HepG2 (cell line): ENCODE results near the gene TRIM15. TPM values are rescaled to one million over a fixed set of nuclear protein-coding genes. Genes with fewer than 3 reads are reported as not detected.

Experiments
- EHMT2 ChIP-seq: fragments of 200-600 bp; sonication (generic); IDR thresholded peaks from 2 replicates; pipeline ENCODE4 v1.7.0; 2017; ENCODE audit warnings: antibody characterized with exemption, low read depth, low read length, borderline replicate concordance
- FOSL2 ChIP-seq: sonication (generic); formaldehyde crosslinking; IDR thresholded peaks from 2 replicates; pipeline ENCODE4 v1.4.0; 2020; ENCODE audit warnings: missing genetic modification reagents
- HOXA9 ChIP-seq: sonication (generic); formaldehyde crosslinking; IDR thresholded peaks from 2 replicates; pipeline ENCODE4 v1.8.1; 2022; ENCODE audit warnings: missing genetic modification reagents, mild to moderate bottlenecking, moderate library complexity, borderline replicate concordance
- KDM6A ChIP-seq: IDR thresholded peaks from 2 replicates; pipeline ENCODE4 v1.6.1; 2016; ENCODE audit warnings: low read depth
- MED13 ChIP-seq: sonication (generic); formaldehyde crosslinking; IDR thresholded peaks from 2 replicates; pipeline ENCODE4 v1.5.0; 2020; ENCODE audit warnings: missing genetic modification reagents
- MYC ChIP-seq: sonication (generic); formaldehyde crosslinking; IDR thresholded peaks from 2 replicates; pipeline ENCODE4 v1.9.0; 2021; ENCODE audit warnings: missing genetic modification reagents, borderline replicate concordance
- PHB2 ChIP-seq: fragments of 450-650 bp; IDR thresholded peaks from 2 replicates; pipeline ENCODE4 v1.6.1; 2018; ENCODE audit not compliant: partially characterized antibody
- RBAK ChIP-seq: sonication (generic); formaldehyde crosslinking; IDR thresholded peaks from 2 replicates; pipeline ENCODE4 v1.5.1; 2020; ENCODE audit warnings: mild to moderate bottlenecking, missing genetic modification reagents
- RBM39 ChIP-seq: fragments of 200-400 bp; formaldehyde crosslinking; IDR thresholded peaks from one replicate; pipeline ENCODE4 v1.6.1; 2018; ENCODE audit warnings: antibody characterized with exemption, mild to moderate bottlenecking, low read depth, low read length; ENCODE audit not compliant: poor library complexity, severe bottlenecking
- RNF2 ChIP-seq: fragments of 450-650 bp; conservative IDR thresholded peaks from 2 replicates; pipeline ENCODE4 v1.6.1; 2016; ENCODE audit warnings: low read depth
- SOX13 ChIP-seq, 3 experiments: fragments of 450-650 bp in 1 of 3; sonication (generic) in 1 of 3; formaldehyde crosslinking in 1 of 3; IDR thresholded peaks in 2 of 3; conservative IDR thresholded peaks in 1 of 3; 2 replicates each; pipeline versions ENCODE4 v1.5.0 to v1.6.1; 2016 to 2020; ENCODE audit warnings: antibody characterized with exemption in 1 of 3, mild to moderate bottlenecking in 1 of 3, missing compliant biosample characterization in 1 of 3, missing genetic modification reagents in 1 of 3, moderate library complexity in 1 of 3
- SRSF9 ChIP-seq: fragments of 200-400 bp; formaldehyde crosslinking; IDR thresholded peaks from 2 replicates; pipeline ENCODE4 v1.6.1; 2018; ENCODE audit warnings: borderline replicate concordance, mild to moderate bottlenecking, low read depth, low read length; ENCODE audit not compliant: insufficient read depth, poor library complexity, severe bottlenecking
- TEAD3 ChIP-seq: optimal IDR thresholded peaks from 2 replicates; pipeline ENCODE3; 2016; ENCODE audit warnings: borderline replicate concordance
- THAP11 ChIP-seq: IDR thresholded peaks from 2 replicates; pipeline ENCODE4 v1.6.1; 2016; ENCODE audit warnings: missing biosample characterization, missing genetic modification reagents
- ZFP37 ChIP-seq: sonication (generic); formaldehyde crosslinking; IDR thresholded peaks from 2 replicates; pipeline ENCODE4 v1.4.0; 2020; ENCODE audit warnings: missing genetic modification reagents, borderline replicate concordance
- ZNF124 ChIP-seq: sonication (generic); formaldehyde crosslinking; IDR thresholded peaks from 2 replicates; pipeline ENCODE4 v1.4.0; 2020; ENCODE audit warnings: missing genetic modification reagents
- ZNF496 ChIP-seq: sonication (generic); formaldehyde crosslinking; IDR thresholded peaks from 2 replicates; pipeline ENCODE4 v1.8.1; 2023; ENCODE audit warnings: mild to moderate bottlenecking, moderate library complexity, missing genetic modification reagents; ENCODE audit not compliant: insufficient replicate concordance
- ZNF570 ChIP-seq: sonication (generic); formaldehyde crosslinking; IDR thresholded peaks from 2 replicates; pipeline ENCODE4 v1.4.0; 2020; ENCODE audit warnings: mild to moderate bottlenecking, missing genetic modification reagents, borderline replicate concordance
- ZNF780A ChIP-seq: sonication (generic); formaldehyde crosslinking; IDR thresholded peaks from 2 replicates; pipeline ENCODE4 v1.8.0; 2022; ENCODE audit warnings: mild to moderate bottlenecking, missing genetic modification reagents, moderate library complexity
- ZSCAN29 ChIP-seq: sonication (generic); formaldehyde crosslinking; conservative IDR thresholded peaks from 2 replicates; pipeline ENCODE4 v1.4.0; 2020; ENCODE audit warnings: mild to moderate bottlenecking, missing genetic modification reagents
- polyA plus RNA-seq, 8 experiments: library from polyadenylated mRNA; depleted of rRNA in 3 of 8; stranded (reverse) in 7 of 8; unstranded in 1 of 8; fragments of >200 nt; fragmentation: Illumina TruSeq in 4 of 8; extraction: Trizol in 4 of 8; gene quantifications; 2 replicates each; pipeline versions ENCODE4 v1.2.1 to v1.2.3, GENCODE V29; 2011 to 2016; ENCODE audit warnings: low read depth in 4 of 8, missing spikeins in 1 of 8, mixed read lengths in 1 of 8; ENCODE audit not compliant: insufficient read depth in 1 of 8
- total RNA-seq, 5 experiments: library from RNA; depleted of rRNA; stranded (reverse); fragments of >200 nt; fragmentation: Illumina TruSeq; extraction: Trizol; gene quantifications; 2 replicates each; pipeline ENCODE4 v1.2.3, GENCODE V29; 2016; ENCODE audit warnings: low read depth in 1 of 5
- TF ChIP-seq, protein P1 (sequence below): sonication (generic); formaldehyde crosslinking; IDR thresholded peaks from 2 replicates; pipeline ENCODE4 v1.4.0; 2020; ENCODE audit warnings: missing genetic modification reagents, mild to moderate bottlenecking, borderline replicate concordance
- TF ChIP-seq, protein P2 (sequence below): sonication (generic); formaldehyde crosslinking; IDR thresholded peaks from 2 replicates; pipeline ENCODE4 v1.4.0; 2020; ENCODE audit warnings: mild to moderate bottlenecking, missing genetic modification reagents
- TF ChIP-seq, protein P3 (sequence below): sonication (generic); formaldehyde crosslinking; IDR thresholded peaks from 2 replicates; pipeline ENCODE4 v1.5.0; 2020; ENCODE audit warnings: missing genetic modification reagents, mild to moderate bottlenecking, borderline replicate concordance
- TF ChIP-seq, protein P4 (sequence below): sonication (generic); formaldehyde crosslinking; IDR thresholded peaks from 2 replicates; pipeline ENCODE4 v1.8.1; 2023; ENCODE audit warnings: missing genetic modification reagents, inconsistent platforms, borderline replicate concordance

Gene TRIM15
- total and polyA plus RNA-seq, 2 of the 13 experiments (the other 11 are each of a cell fraction or from before 2014, with no cell fraction given): 35.1 to 38.2 TPM

DNA sequence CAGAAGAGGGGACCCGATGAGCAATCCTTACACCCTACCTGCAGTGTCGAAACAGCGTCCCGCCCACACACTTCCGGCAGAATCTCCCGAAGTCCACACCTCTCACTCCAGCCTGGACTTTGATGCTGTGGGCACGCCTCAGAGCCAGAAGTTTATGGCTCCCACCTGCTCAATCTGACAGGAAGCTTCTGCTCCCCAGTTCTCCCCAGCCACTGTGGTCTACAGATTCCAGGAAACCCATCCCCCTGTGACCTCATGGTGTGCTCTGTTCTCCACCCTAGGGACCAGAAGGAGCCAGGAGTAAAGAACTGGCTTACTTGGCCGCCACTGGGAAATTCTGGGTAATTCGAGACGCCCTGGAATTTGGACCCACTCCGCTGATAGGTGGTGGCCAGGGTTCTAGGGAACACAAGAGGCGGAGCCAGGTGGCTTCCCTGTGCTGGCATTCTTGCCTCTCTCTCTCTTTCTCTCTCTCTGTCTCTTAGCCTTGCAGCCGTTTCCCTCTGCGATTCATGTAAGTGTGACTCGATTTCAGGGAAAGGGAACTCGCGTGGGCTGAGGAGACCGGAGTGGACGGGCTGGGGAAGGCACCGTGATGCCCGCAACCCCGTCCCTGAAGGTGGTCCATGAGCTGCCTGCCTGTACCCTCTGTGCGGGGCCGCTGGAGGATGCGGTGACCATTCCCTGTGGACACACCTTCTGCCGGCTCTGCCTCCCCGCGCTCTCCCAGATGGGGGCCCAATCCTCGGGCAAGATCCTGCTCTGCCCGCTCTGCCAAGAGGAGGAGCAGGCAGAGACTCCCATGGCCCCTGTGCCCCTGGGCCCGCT, at the start of gene TRIM15 (continued):
- TF ChIP-seq HOXA9 (peak; percentile 71; the same call in 1 of the 2 replicates), SRSF9 (no peak), ZNF124 (CRISPR knock-in tag) (no peak), TEAD3 (CRISPR knock-in tag) (peak; percentile 96), ZNF496 (CRISPR knock-in tag) (no peak), PHB2 (no peak), SOX13 (IDR thresholded peaks at IDR 0.05) (no peak), SOX13 (CRISPR knock-in tag; conservative IDR thresholded peaks at IDR 0.05 in 1 of 2, IDR thresholded peaks at IDR 0.05 in 1 of 2) (peak in 1 of 2 experiments; percentile 45; a peak in 2 of 4 replicates), EHMT2 (0 out of 2 replicates have a peak, but pooled peaks have one; percentile 41), ZNF570 (CRISPR knock-in tag) (0 out of 2 replicates have a peak, but pooled peaks have one; percentile 48), MYC (CRISPR knock-in tag) (peak; percentile 70; the same call in 1 of the 2 replicates), RBAK (CRISPR knock-in tag) (peak; percentile 74; the same call in 1 of the 2 replicates), THAP11 (CRISPR knock-in tag) (peak; percentile 63), ZNF780A (CRISPR knock-in tag) (peak; percentile 71; the same call in 1 of the 2 replicates), MED13 (CRISPR knock-in tag) (no peak), RBM39 (peak; percentile 61), ZFP37 (CRISPR knock-in tag) (peak; percentile 85), ZSCAN29 (CRISPR knock-in tag) (peak; percentile 95), FOSL2 (peak; percentile 74), RNF2 (no peak), KDM6A (peak; percentile 75)
- TF ChIP-seq, protein P1, sequence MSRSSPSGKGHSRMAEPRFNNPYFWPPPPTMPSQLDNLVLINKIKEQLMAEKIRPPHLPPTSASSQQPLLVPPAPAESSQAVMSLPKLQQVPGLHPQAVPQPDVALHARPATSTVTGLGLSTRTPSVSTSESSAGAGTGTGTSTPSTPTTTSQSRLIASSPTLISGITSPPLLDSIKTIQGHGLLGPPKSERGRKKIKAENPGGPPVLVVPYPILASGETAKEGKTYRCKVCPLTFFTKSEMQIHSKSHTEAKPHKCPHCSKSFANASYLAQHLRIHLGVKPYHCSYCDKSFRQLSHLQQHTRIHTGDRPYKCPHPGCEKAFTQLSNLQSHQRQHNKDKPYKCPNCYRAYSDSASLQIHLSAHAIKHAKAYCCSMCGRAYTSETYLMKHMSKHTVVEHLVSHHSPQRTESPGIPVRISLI: peak; percentile 52; the same call in 1 of the 2 replicates
- TF ChIP-seq, protein P2, sequence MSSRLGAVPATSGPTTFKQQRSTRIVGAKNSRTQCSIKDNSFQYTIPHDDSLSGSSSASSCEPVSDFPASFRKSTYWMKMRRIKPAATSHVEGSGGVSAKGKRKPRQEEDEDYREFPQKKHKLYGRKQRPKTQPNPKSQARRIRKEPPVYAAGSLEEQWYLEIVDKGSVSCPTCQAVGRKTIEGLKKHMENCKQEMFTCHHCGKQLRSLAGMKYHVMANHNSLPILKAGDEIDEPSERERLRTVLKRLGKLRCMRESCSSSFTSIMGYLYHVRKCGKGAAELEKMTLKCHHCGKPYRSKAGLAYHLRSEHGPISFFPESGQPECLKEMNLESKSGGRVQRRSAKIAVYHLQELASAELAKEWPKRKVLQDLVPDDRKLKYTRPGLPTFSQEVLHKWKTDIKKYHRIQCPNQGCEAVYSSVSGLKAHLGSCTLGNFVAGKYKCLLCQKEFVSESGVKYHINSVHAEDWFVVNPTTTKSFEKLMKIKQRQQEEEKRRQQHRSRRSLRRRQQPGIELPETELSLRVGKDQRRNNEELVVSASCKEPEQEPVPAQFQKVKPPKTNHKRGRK (CRISPR knock-in tag): peak; percentile 76; the same call in 1 of the 2 replicates
- TF ChIP-seq, protein P3, sequence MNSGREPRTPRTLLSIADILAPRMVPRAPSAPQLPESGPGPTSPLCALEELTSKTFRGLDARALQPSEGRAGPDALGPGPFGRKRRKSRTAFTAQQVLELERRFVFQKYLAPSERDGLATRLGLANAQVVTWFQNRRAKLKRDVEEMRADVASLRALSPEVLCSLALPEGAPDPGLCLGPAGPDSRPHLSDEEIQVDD (CRISPR knock-in tag): 0 out of 2 replicates have a peak, but pooled peaks have one; percentile 17
- TF ChIP-seq, protein P4, sequence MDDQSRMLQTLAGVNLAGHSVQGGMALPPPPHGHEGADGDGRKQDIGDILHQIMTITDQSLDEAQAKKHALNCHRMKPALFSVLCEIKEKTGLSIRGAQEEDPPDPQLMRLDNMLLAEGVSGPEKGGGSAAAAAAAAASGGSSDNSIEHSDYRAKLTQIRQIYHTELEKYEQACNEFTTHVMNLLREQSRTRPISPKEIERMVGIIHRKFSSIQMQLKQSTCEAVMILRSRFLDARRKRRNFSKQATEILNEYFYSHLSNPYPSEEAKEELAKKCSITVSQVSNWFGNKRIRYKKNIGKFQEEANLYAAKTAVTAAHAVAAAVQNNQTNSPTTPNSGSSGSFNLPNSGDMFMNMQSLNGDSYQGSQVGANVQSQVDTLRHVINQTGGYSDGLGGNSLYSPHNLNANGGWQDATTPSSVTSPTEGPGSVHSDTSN (CRISPR knock-in tag): no peak
